H1 (cell line): ENCODE data around the gene SMARCB1. TPM values are rescaled to one million over a fixed set of nuclear protein-coding genes. Genes with fewer than 3 reads are reported as not detected.

Experiments
- POLR2AphosphoS5 ChIP-seq: IDR thresholded peaks from 2 replicates; pipeline ENCODE4 v1.6.1; 2011; ENCODE audit warnings: low read depth, low read length
- SAP30 ChIP-seq: fragments of 300-600 bp; sonication (generic); IDR thresholded peaks from 2 replicates; pipeline ENCODE4 v1.7.1; 2012; ENCODE audit warnings: low read length, moderate library complexity, mild to moderate bottlenecking, inconsistent platforms; ENCODE audit not compliant: insufficient read depth, insufficient replicate concordance
- polyA plus RNA-seq, 7 experiments: library from polyadenylated mRNA; depleted of rRNA in 3 of 7; stranded (reverse) in 5 of 7; unstranded in 2 of 7; fragments of >200 nt in 5 of 7; fragments of 200-250 nt in 2 of 7; gene quantifications; 1 replicate in 5 of 7; 2 replicates in 1 of 7; 4 replicates in 1 of 7; pipeline versions ENCODE4 v1.2.1 to v1.2.3, GENCODE V29; 2011 to 2013; ENCODE audit warnings: missing spikeins in 2 of 7, mixed read lengths in 2 of 7
- total RNA-seq: library from RNA; stranded (reverse); fragmentation: NEBNext Ultra II Directional; extraction: Animal tissue kit (Norgen Biotek cat#: 25700); gene quantifications from 2 replicates; pipeline ENCODE4 v1.2.1, GENCODE V29; 2021
- TF ChIP-seq, protein P1 (sequence below): IDR thresholded peaks from 2 replicates; pipeline ENCODE4 v1.6.1; 2011; ENCODE audit warnings: low read depth, mild to moderate bottlenecking, low read length; ENCODE audit not compliant: insufficient read depth

SMARCB1 gene
- total and polyA plus RNA-seq, 2 of the 8 experiments (the other 6 are each of a cell fraction or from before 2014, with no cell fraction given) = 116 to 145 TPM

DNA sequence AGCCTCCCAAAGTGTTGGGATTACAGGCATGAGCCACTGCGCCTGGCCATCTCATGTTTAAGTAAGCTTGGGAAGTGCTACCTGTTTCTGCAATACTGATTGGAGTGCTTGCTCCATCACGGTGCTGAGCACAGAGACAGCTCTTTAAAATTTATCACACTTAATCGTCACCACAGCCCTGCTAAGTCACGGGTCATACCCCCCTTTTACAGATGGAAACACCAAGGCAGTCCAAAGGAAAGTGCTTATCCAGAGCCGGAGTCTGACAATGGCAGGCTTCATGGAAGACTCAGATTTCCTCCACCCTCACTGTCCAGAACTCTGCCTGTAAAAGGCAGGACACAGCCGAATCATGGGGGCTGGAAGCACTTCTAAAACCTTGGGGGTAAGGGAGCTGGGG lies 26.7 kb upstream of the SMARCB1 start (continued):
- no peak for TF ChIP-seq POLR2AphosphoS5
- TF ChIP-seq, protein P1, sequence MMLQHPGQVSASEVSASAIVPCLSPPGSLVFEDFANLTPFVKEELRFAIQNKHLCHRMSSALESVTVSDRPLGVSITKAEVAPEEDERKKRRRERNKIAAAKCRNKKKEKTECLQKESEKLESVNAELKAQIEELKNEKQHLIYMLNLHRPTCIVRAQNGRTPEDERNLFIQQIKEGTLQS = no peak
- no peak for TF ChIP-seq SAP30
